ENCODE results near the gene SPC24.

DNA sequence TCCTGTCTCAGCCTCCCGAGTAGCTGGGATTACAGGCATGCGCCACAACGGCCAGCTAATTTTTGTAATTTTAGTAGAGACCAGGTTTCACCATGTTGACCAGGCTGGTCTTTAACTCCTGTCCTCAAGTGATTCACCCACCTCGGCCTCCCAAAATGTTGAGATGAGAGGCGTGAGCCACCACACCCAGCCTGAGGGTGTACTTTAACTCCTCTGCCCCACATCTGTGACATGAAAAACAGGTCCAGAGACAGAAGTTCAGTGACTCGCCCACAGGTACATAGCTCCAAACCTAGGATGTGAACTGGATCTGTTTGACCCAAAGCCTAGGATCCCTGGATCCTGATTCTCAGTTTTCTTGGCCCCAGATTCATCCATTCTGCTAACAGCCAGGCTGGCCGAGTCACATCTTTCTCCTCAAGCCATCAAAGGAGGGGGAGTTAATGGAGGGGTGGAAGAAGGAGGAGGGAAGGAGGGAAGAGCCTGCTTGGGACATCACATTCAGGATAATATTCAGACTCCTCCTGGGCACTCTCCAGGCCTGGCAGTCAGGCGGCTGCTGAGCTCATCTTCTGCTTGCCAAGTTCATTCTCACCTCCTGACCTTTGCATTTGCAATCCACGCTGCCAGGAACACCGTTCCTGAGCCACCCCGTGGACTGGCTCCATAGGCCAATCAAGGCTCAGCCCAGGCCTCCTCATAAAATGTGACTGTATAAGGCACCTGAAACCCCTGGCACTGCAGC is 3.1 kb downstream of the SPC24 start:
- TF ChIP-seq POLR2A (IDR thresholded peaks at IDR 0.05): no peak
- TF ChIP-seq, protein P1, sequence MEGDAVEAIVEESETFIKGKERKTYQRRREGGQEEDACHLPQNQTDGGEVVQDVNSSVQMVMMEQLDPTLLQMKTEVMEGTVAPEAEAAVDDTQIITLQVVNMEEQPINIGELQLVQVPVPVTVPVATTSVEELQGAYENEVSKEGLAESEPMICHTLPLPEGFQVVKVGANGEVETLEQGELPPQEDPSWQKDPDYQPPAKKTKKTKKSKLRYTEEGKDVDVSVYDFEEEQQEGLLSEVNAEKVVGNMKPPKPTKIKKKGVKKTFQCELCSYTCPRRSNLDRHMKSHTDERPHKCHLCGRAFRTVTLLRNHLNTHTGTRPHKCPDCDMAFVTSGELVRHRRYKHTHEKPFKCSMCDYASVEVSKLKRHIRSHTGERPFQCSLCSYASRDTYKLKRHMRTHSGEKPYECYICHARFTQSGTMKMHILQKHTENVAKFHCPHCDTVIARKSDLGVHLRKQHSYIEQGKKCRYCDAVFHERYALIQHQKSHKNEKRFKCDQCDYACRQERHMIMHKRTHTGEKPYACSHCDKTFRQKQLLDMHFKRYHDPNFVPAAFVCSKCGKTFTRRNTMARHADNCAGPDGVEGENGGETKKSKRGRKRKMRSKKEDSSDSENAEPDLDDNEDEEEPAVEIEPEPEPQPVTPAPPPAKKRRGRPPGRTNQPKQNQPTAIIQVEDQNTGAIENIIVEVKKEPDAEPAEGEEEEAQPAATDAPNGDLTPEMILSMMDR (IDR thresholded peaks at IDR 0.05): no peak
